ENCODE results near the gene IBA57. TPM values are rescaled to one million over a fixed set of nuclear protein-coding genes. Genes with fewer than 3 reads are reported as not detected.

The IBA57 gene
- total RNA-seq, 5 donors from 2014 or later (not counting 1 experiment from before 2014, with no cell fraction given) = 10.6 to 18.3 (median 12.6) TPM

GRCh38 chr1:228154670-228155571, 10.7 kb upstream of the IBA57 start:
- H3K27ac ChIP-seq (ENCODE audit: low read length) = no peak overlapping the region
- 64% methylated on average over 17 of the region's 20 CpGs for WGBS (ENCODE audit: insufficient coverage)
- Mint-ChIP-seq H3K9me3 (no peaks in the 10 kb centered on the region), H3K27ac (peak overlapping the region in 1 of 2 donors; percentile 72), H3K27me3 (no peaks in the 10 kb centered on the region), H3K4me3 (peak overlapping the region in 1 of 3 donors; percentile 43), H3K36me3 (no peaks in the 10 kb centered on the region), H3K4me1 (peaks cover 12 to 23% (median 14%) of the 10 kb centered on the region in 3 donors)
- peaks cover 0 to 12% of the 10 kb centered on the region in 2 experiments for H3K27me3 ChIP-seq (replicated peaks in 1 of 2; ENCODE audit: control insufficient read depth in 2 of 2, extremely low read depth in 1 of 2, insufficient read depth in 2 of 2, low read length in 1 of 2)
- H3K4me1 ChIP-seq (ENCODE audit: control insufficient read depth in 1 of 2, extremely low read depth in 1 of 2, insufficient read depth in 2 of 2, low read length in 2 of 2) = peaks cover 13 to 36% of the 10 kb centered on the region in 2 experiments
- H3K9me3 ChIP-seq = no peaks in the 10 kb centered on the region
- CTCF ChIA-PET = no interaction called here
- POLR2A ChIA-PET = interaction anchor here in 1 of 2 donors (1.5 kb wide), 1 partner anchor 10 kb away, joined by 4 read pairs; no protein-coding TSS in a partner anchor
- ATAC-seq (replicated peaks in 1 of 4) (peak in 1 of 4 experiments; percentile 54), DNase-seq (peak in 1 of 35 experiments; percentile 1)
- H3K4me3 ChIP-seq (ENCODE audit: control insufficient read depth in 1 of 2, extremely low read depth in 1 of 2, low read length in 1 of 2) = no peak overlapping the region
- peaks cover 0 to 3% of the 10 kb centered on the region in 2 donors for H3K36me3 ChIP-seq (ENCODE audit: control insufficient read depth in 2 of 2, extremely low read depth in 1 of 2, insufficient read depth in 1 of 2, low read length in 1 of 2)

GRCh38 chr1:228155596-228156514, 9.7 kb upstream of the IBA57 start:
- Histone ChIP-seq H3K9me3 (no peaks in the 10 kb centered on the region), H3K27ac (ENCODE audit: low read length) (no peak overlapping the region), H3K4me3 (ENCODE audit: control insufficient read depth in 1 of 2, extremely low read depth in 1 of 2, low read length in 1 of 2) (peak overlapping the region in 1 of 2 donors; percentile 42), H3K27me3 (replicated peaks in 1 of 2; ENCODE audit: control insufficient read depth in 2 of 2, extremely low read depth in 1 of 2, insufficient read depth in 2 of 2, low read length in 1 of 2) (peaks cover 0 to 14% of the 10 kb centered on the region in 2 experiments), H3K36me3 (ENCODE audit: control insufficient read depth in 2 of 2, extremely low read depth in 1 of 2, insufficient read depth in 1 of 2, low read length in 1 of 2) (no peaks in the 10 kb centered on the region), H3K4me1 (ENCODE audit: control insufficient read depth in 1 of 2, extremely low read depth in 1 of 2, insufficient read depth in 2 of 2, low read length in 2 of 2) (peaks cover 13 to 36% of the 10 kb centered on the region in 2 experiments)
- Mint-ChIP-seq H3K9me3 (no peaks in the 10 kb centered on the region), H3K4me1 (peaks cover 12 to 23% (median 14%) of the 10 kb centered on the region in 3 donors), H3K36me3 (no peaks in the 10 kb centered on the region), H3K27me3 (no peaks in the 10 kb centered on the region), H3K4me3 (peak overlapping the region in 1 of 3 donors; percentile 64), H3K27ac (peak overlapping the region in 1 of 2 donors; percentile 72)
- ChIA-PET CTCF (no interaction called here), POLR2A (no interaction called here)
- ATAC-seq (replicated peaks in 1 of 4) = no peak
- WGBS (ENCODE audit: insufficient coverage) = 84% methylated on average over 14 of the region's 16 CpGs
- peak in 1 of 35 experiments; percentile 0 for DNase-seq

- CTCF ChIA-PET = interaction anchor here in 1 of 2 donors (0.6 kb wide), 1 partner anchor 46 kb away, joined by 3 read pairs; no protein-coding TSS in a partner anchor
- peak in 2 of 4 experiments; percentile 29 to 34 for ATAC-seq (replicated peaks in 1 of 4)
- H3K4me3 Mint-ChIP-seq = peak overlapping the region in 2 of 3 donors; percentile 9 to 64
- no peak overlapping the region for H3K27ac Mint-ChIP-seq
- Histone ChIP-seq H3K36me3 (ENCODE audit: control insufficient read depth in 2 of 2, extremely low read depth in 1 of 2, insufficient read depth in 1 of 2, low read length in 1 of 2) (no peaks in the 10 kb centered on the region), H3K9me3 (no peaks in the 10 kb centered on the region), H3K27me3 (replicated peaks in 1 of 2; ENCODE audit: control insufficient read depth in 2 of 2, extremely low read depth in 1 of 2, insufficient read depth in 2 of 2, low read length in 1 of 2) (peaks cover 0 to 14% of the 10 kb centered on the region in 2 experiments), H3K4me1 (ENCODE audit: control insufficient read depth in 1 of 2, extremely low read depth in 1 of 2, insufficient read depth in 2 of 2, low read length in 2 of 2) (peaks cover 13 to 36% of the 10 kb centered on the region in 2 experiments), H3K27ac (ENCODE audit: low read length) (no peak overlapping the region), H3K4me3 (ENCODE audit: control insufficient read depth in 1 of 2, extremely low read depth in 1 of 2, low read length in 1 of 2) (peak overlapping the region in 1 of 2 donors; percentile 42)
- H3K36me3 Mint-ChIP-seq = no peaks in the 10 kb centered on the region
- H3K9me3 Mint-ChIP-seq = no peaks in the 10 kb centered on the region
- no peaks in the 10 kb centered on the region for H3K27me3 Mint-ChIP-seq
- POLR2A ChIA-PET = no interaction called here
- no peak for DNase-seq
- WGBS (ENCODE audit: insufficient coverage) = 35% methylated on average over 9 of the region's 9 CpGs
- peaks cover 12 to 21% (median 12%) of the 10 kb centered on the region in 3 donors for H3K4me1 Mint-ChIP-seq
Measured at GRCh38 chr1:228156515-228156881, 9.1 kb upstream of the IBA57 start.

- ChIA-PET POLR2A (no interaction called here), CTCF (interaction anchor here in 1 of 2 donors (0.6 kb wide), 1 partner anchor 46 kb away, joined by 3 read pairs; no protein-coding TSS in a partner anchor)
- H3K4me1 ChIP-seq (ENCODE audit: control insufficient read depth in 1 of 2, extremely low read depth in 1 of 2, insufficient read depth in 2 of 2, low read length in 2 of 2) = peaks cover 15 to 43% of the 10 kb centered on the region in 2 experiments
- WGBS (ENCODE audit: insufficient coverage) = 44% methylated on average over 24 of the region's 24 CpGs
- H3K4me3 ChIP-seq (ENCODE audit: control insufficient read depth in 1 of 2, extremely low read depth in 1 of 2, low read length in 1 of 2) = peak overlapping the region in 1 of 2 donors; percentile 42
- ATAC-seq (replicated peaks in 1 of 4) = peak; percentile 33 to 57 (median 54)
- no peaks in the 10 kb centered on the region for H3K36me3 Mint-ChIP-seq
- no peak overlapping the region for H3K27ac ChIP-seq (ENCODE audit: low read length)
- DNase-seq = peak in 14 of 35 experiments; percentile 21 to 56 (median 38)
- peaks cover 0 to 14% of the 10 kb centered on the region in 2 experiments for H3K27me3 ChIP-seq (replicated peaks in 1 of 2; ENCODE audit: control insufficient read depth in 2 of 2, extremely low read depth in 1 of 2, insufficient read depth in 2 of 2, low read length in 1 of 2)
- no peaks in the 10 kb centered on the region for H3K27me3 Mint-ChIP-seq
- H3K36me3 ChIP-seq (ENCODE audit: control insufficient read depth in 2 of 2, extremely low read depth in 1 of 2, insufficient read depth in 1 of 2, low read length in 1 of 2) = no peaks in the 10 kb centered on the region
- peaks cover 18 to 28% (median 19%) of the 10 kb centered on the region in 3 donors for H3K4me1 Mint-ChIP-seq
- peak overlapping the region in 2 of 3 donors; percentile 36 to 64 for H3K4me3 Mint-ChIP-seq
- peak overlapping the region in 1 of 2 donors; percentile 52 for H3K27ac Mint-ChIP-seq
- no peaks in the 10 kb centered on the region for H3K9me3 ChIP-seq
- H3K9me3 Mint-ChIP-seq = no peaks in the 10 kb centered on the region
Measured at GRCh38 chr1:228156941-228157728, 8.5 kb upstream of the IBA57 start.

GRCh38 chr1:228157729-228158126, 7.9 kb upstream of the IBA57 start:
- H3K9me3 Mint-ChIP-seq = no peaks in the 10 kb centered on the region
- H3K27ac Mint-ChIP-seq = no peak overlapping the region
- Histone ChIP-seq H3K4me3 (ENCODE audit: control insufficient read depth in 1 of 2, extremely low read depth in 1 of 2, low read length in 1 of 2) (no peak overlapping the region), H3K36me3 (ENCODE audit: control insufficient read depth in 2 of 2, extremely low read depth in 1 of 2, insufficient read depth in 1 of 2, low read length in 1 of 2) (no peaks in the 10 kb centered on the region), H3K27ac (ENCODE audit: low read length) (no peak overlapping the region), H3K4me1 (ENCODE audit: control insufficient read depth in 1 of 2, extremely low read depth in 1 of 2, insufficient read depth in 2 of 2, low read length in 2 of 2) (peaks cover 17 to 49% of the 10 kb centered on the region in 2 experiments), H3K9me3 (no peaks in the 10 kb centered on the region), H3K27me3 (replicated peaks in 1 of 2; ENCODE audit: control insufficient read depth in 2 of 2, extremely low read depth in 1 of 2, insufficient read depth in 2 of 2, low read length in 1 of 2) (peaks cover 0 to 14% of the 10 kb centered on the region in 2 experiments)
- DNase-seq (no peak), ATAC-seq (replicated peaks in 1 of 4) (no peak)
- peaks cover 22 to 32% (median 24%) of the 10 kb centered on the region in 3 donors for H3K4me1 Mint-ChIP-seq
- peak overlapping the region in 1 of 3 donors; percentile 64 for H3K4me3 Mint-ChIP-seq
- ChIA-PET POLR2A (no interaction called here), CTCF (no interaction called here)
- 80% methylated on average over 28 of the region's 43 CpGs for WGBS (ENCODE audit: insufficient coverage)
- H3K27me3 Mint-ChIP-seq = no peaks in the 10 kb centered on the region
- no peaks in the 10 kb centered on the region for H3K36me3 Mint-ChIP-seq

All from T-cell (primary cell).